H1 (cell line): ENCODE results near the gene MYO1F. TPM values are rescaled to one million over a fixed set of nuclear protein-coding genes. Genes with fewer than 3 reads are reported as not detected.

Experiments
- CTCF ChIA-PET: fragments of 300-600 bp; sonication (Branson Sonifier 250); formaldehyde crosslinking; loops from one replicate; lab custom pipeline; 2021; ENCODE audit not compliant: partially characterized antibody; lab: Charles Lee
- POLR2A ChIA-PET: fragments of 300-600 bp; sonication (Branson Sonifier 250); formaldehyde crosslinking; loops from one replicate; lab custom pipeline; 2021; ENCODE audit warnings: inconsistent platforms; ENCODE audit not compliant: partially characterized antibody; lab: Charles Lee
- DNase-seq, 2 experiments: peaks; one replicate each; pipeline versions ENCODE4 v3.0.0 to v3.0.0-alpha.2; 2010 to 2022; ENCODE audit warnings: low spot score in 2 of 2, low read depth in 1 of 2, mixed read lengths in 1 of 2
- FAIRE-seq: peaks from 2 replicates; lab custom pipeline; 2011; peaks lifted over from hg19 to GRCh38; lab: Jason Lieb, UNC
- H2AFZ ChIP-seq: 2 replicates; pipeline ENCODE4 v1.8.1; 2012; ENCODE audit warnings: low read length, inconsistent platforms
- H2AK5ac ChIP-seq: 2 replicates; pipeline ENCODE4 v1.6.1; 2013; ENCODE audit warnings: low read depth, low read length
- H2BK120ac ChIP-seq: replicated peaks from 2 replicates; pipeline ENCODE3; 2013; ENCODE audit warnings: low read depth, low read length, inconsistent platforms
- H2BK12ac ChIP-seq: 2 replicates; pipeline ENCODE4 v1.6.1; 2013; ENCODE audit warnings: low read depth, low read length
- H2BK15ac ChIP-seq: 2 replicates; pipeline ENCODE4 v1.6.1; 2013; ENCODE audit warnings: low read length
- H2BK20ac ChIP-seq: 2 replicates; pipeline ENCODE4 v1.6.1; 2013; ENCODE audit warnings: low read length
- H2BK5ac ChIP-seq: 2 replicates; pipeline ENCODE4 v1.6.1; 2013; ENCODE audit warnings: low read depth, low read length
- H3K14ac ChIP-seq: 2 replicates; pipeline ENCODE4 v1.6.1; 2013; ENCODE audit warnings: inconsistent platforms; ENCODE audit not compliant: insufficient read length
- H3K18ac ChIP-seq: 2 replicates; pipeline ENCODE4 v1.6.1; 2013; ENCODE audit warnings: low read length; ENCODE audit errors: extremely low read depth
- H3K23ac ChIP-seq: 2 replicates; pipeline ENCODE4 v1.6.1; 2013; ENCODE audit warnings: inconsistent platforms; ENCODE audit not compliant: insufficient read length
- H3K23me2 ChIP-seq: 2 replicates; pipeline ENCODE4 v1.6.1; 2013; ENCODE audit warnings: low read depth, low read length
- H3K27ac ChIP-seq: 2 replicates; pipeline ENCODE4 v1.6.1; 2011; ENCODE audit warnings: low read depth, low read length, inconsistent platforms
- H3K27me3 ChIP-seq, 4 experiments: replicated peaks in 1 of 4; 1 replicate in 1 of 4; 2 replicates in 3 of 4; pipeline versions ENCODE4 v1.6.1 to v1.8.1; 2011 to 2013; ENCODE audit warnings: low read length in 3 of 4, mild to moderate bottlenecking in 3 of 4, inconsistent platforms in 2 of 4, mixed read lengths in 2 of 4, moderate library complexity in 1 of 4; ENCODE audit not compliant: control insufficient read depth in 3 of 4, insufficient read depth in 3 of 4; ENCODE audit errors: extremely low read depth in 1 of 4
- H3K36me3 ChIP-seq, 4 experiments: 2 replicates each; pipeline versions ENCODE4 v1.6.1 to v1.8.1; 2011 to 2013; ENCODE audit warnings: mild to moderate bottlenecking in 4 of 4, low read length in 3 of 4, moderate library complexity in 2 of 4, control low read depth in 1 of 4, inconsistent platforms in 1 of 4; ENCODE audit not compliant: insufficient read depth in 4 of 4, control insufficient read depth in 2 of 4
- H3K4ac ChIP-seq: replicated peaks from 2 replicates; pipeline ENCODE3; 2013; ENCODE audit warnings: low read length, low read depth, mixed read lengths, inconsistent platforms; ENCODE audit not compliant: insufficient read length
- H3K4me1 ChIP-seq, 4 experiments: replicated peaks in 1 of 4; 1 replicate in 1 of 4; 2 replicates in 3 of 4; pipeline versions ENCODE4 v1.6.1 to v1.8.1; 2011 to 2013; ENCODE audit warnings: low read length in 3 of 4, inconsistent platforms in 2 of 4, mixed read lengths in 1 of 4; ENCODE audit not compliant: insufficient read depth in 4 of 4, control insufficient read depth in 3 of 4
- H3K4me2 ChIP-seq, 2 experiments: 2 replicates each; pipeline versions ENCODE4 v1.6.1 to v1.8.1; 2011 to 2013; ENCODE audit warnings: low read depth in 2 of 2, low read length in 2 of 2, control low read depth in 1 of 2, inconsistent platforms in 1 of 2, mild to moderate bottlenecking in 1 of 2; ENCODE audit not compliant: insufficient read depth in 1 of 2
- H3K4me3 ChIP-seq, 4 experiments: fragments of 200-600, 300-600 bp in 1 of 4; sonication (generic), shearing (Covaris generic), sonication (Bioruptor Twin) in 1 of 4; 2 replicates each; pipeline versions ENCODE4 v1.5.1 to v1.8.1; 2011 to 2016; ENCODE audit warnings: low read length in 4 of 4, low read depth in 3 of 4, control low read depth in 2 of 4, inconsistent platforms in 2 of 4, mild to moderate bottlenecking in 2 of 4, mixed read lengths in 1 of 4, moderate library complexity in 1 of 4; ENCODE audit not compliant: insufficient read depth in 2 of 4; ENCODE audit errors: extremely low read depth in 1 of 4
- H3K56ac ChIP-seq: replicated peaks from 2 replicates; pipeline ENCODE3; 2013; ENCODE audit warnings: low read depth, mild to moderate bottlenecking, mixed read lengths, low read length, inconsistent platforms; ENCODE audit not compliant: insufficient read length
- H3K79me1 ChIP-seq: 2 replicates; pipeline ENCODE4 v1.6.1; 2013; ENCODE audit warnings: low read depth, low read length, control low read depth
- H3K79me2 ChIP-seq, 2 experiments: 2 replicates each; pipeline versions ENCODE4 v1.6.1 to v1.8.1; 2012 to 2013; ENCODE audit warnings: low read length in 2 of 2, mild to moderate bottlenecking in 2 of 2, inconsistent platforms in 1 of 2; ENCODE audit not compliant: insufficient read depth in 2 of 2, control insufficient read depth in 1 of 2
- H3K9ac ChIP-seq, 4 experiments: replicated peaks in 1 of 4; 1 replicate in 1 of 4; 2 replicates in 3 of 4; pipeline versions ENCODE4 v1.6.1 to v1.8.1; 2011 to 2013; ENCODE audit warnings: low read depth in 3 of 4, low read length in 3 of 4, control low read depth in 2 of 4, mild to moderate bottlenecking in 2 of 4, moderate library complexity in 2 of 4, inconsistent platforms in 1 of 4; ENCODE audit errors: extremely low read depth in 1 of 4
- H3K9me3 ChIP-seq, 2 experiments: 2 replicates each; pipeline versions ENCODE4 v1.6.1 to v1.8.1; 2012 to 2013; ENCODE audit warnings: mild to moderate bottlenecking in 2 of 2, moderate library complexity in 2 of 2, control low read depth in 1 of 2, inconsistent platforms in 1 of 2, low read depth in 1 of 2, low read length in 1 of 2, mixed read lengths in 1 of 2; ENCODE audit not compliant: insufficient read depth in 2 of 2
- H4K20me1 ChIP-seq, 2 experiments: replicated peaks in 1 of 2; 2 replicates each; pipeline versions ENCODE3 to v1.8.1; 2011 to 2013; ENCODE audit warnings: inconsistent platforms in 2 of 2, low read length in 2 of 2, mild to moderate bottlenecking in 1 of 2; ENCODE audit not compliant: insufficient read depth in 2 of 2, control insufficient read depth in 1 of 2
- H4K5ac ChIP-seq: 2 replicates; pipeline ENCODE4 v1.6.1; 2013; ENCODE audit warnings: low read length, low read depth, mixed read lengths, inconsistent platforms; ENCODE audit not compliant: insufficient read length
- H4K8ac ChIP-seq: 2 replicates; pipeline ENCODE4 v1.8.0; 2013; ENCODE audit warnings: mild to moderate bottlenecking, moderate library complexity, low read length, inconsistent platforms; ENCODE audit not compliant: insufficient read depth; ENCODE audit errors: extremely low read depth
- H4K91ac ChIP-seq: replicated peaks from 2 replicates; pipeline ENCODE3; 2013; ENCODE audit warnings: low read length, mixed read lengths, inconsistent platforms; ENCODE audit not compliant: insufficient read length
- CBX8 ChIP-seq: fragments of 300-800, 300-1000 bp; sonication (generic); IDR thresholded peaks from 2 replicates; pipeline ENCODE4 v1.7.1; 2016; ENCODE audit warnings: low read depth, low read length, borderline replicate concordance
- CREB1 ChIP-seq: IDR thresholded peaks from 2 replicates; pipeline ENCODE4 v1.6.1; 2012; ENCODE audit warnings: inconsistent platforms
- EGR1 ChIP-seq: IDR thresholded peaks from 2 replicates; pipeline ENCODE4 v1.6.1; 2011; ENCODE audit warnings: low read depth, low read length, borderline replicate concordance
- FOSL1 ChIP-seq: IDR thresholded peaks from 2 replicates; pipeline ENCODE4 v1.6.1; 2011; ENCODE audit warnings: mild to moderate bottlenecking, low read depth, low read length, moderate library complexity; ENCODE audit not compliant: insufficient read depth
- HDAC6 ChIP-seq: IDR thresholded peaks from one replicate; pipeline ENCODE4 v1.7.1; 2012; ENCODE audit warnings: low read depth, mild to moderate bottlenecking, inconsistent platforms, low read length, moderate library complexity
- KDM4A ChIP-seq: IDR thresholded peaks from one replicate; pipeline ENCODE4 v1.7.1; 2012; ENCODE audit warnings: low read depth, mild to moderate bottlenecking, moderate library complexity, low read length, inconsistent platforms; ENCODE audit not compliant: severe bottlenecking
- POLR2A ChIP-seq, 2 experiments: IDR thresholded peaks; 1 replicate in 1 of 2; 2 replicates in 1 of 2; pipeline ENCODE4 v1.6.1; 2011; ENCODE audit warnings: low read depth in 2 of 2, low read length in 2 of 2, mild to moderate bottlenecking in 2 of 2; ENCODE audit errors: control extremely low read depth in 1 of 2
- RAD21 ChIP-seq, 2 experiments: IDR thresholded peaks in 1 of 2; conservative IDR thresholded peaks in 1 of 2; 2 replicates each; pipeline ENCODE4 v1.6.1; 2011; ENCODE audit warnings: low read depth in 2 of 2, low read length in 2 of 2, improper control_type of control experiment in 1 of 2, inconsistent platforms in 1 of 2, mild to moderate bottlenecking in 1 of 2, moderate library complexity in 1 of 2
- RXRA ChIP-seq: IDR thresholded peaks from 2 replicates; pipeline ENCODE4 v1.6.1; 2011; ENCODE audit warnings: low read depth, mild to moderate bottlenecking, low read length, moderate library complexity; ENCODE audit not compliant: insufficient read depth
- SAP30 ChIP-seq: fragments of 300-600 bp; sonication (generic); IDR thresholded peaks from 2 replicates; pipeline ENCODE4 v1.7.1; 2012; ENCODE audit warnings: low read length, moderate library complexity, mild to moderate bottlenecking, inconsistent platforms; ENCODE audit not compliant: insufficient read depth, insufficient replicate concordance
- SIX5 ChIP-seq: IDR thresholded peaks from 2 replicates; pipeline ENCODE4 v1.6.1; 2011; ENCODE audit warnings: mild to moderate bottlenecking, low read depth, low read length
- SRF ChIP-seq: IDR thresholded peaks from 2 replicates; pipeline ENCODE4 v1.6.1; 2011; ENCODE audit warnings: mild to moderate bottlenecking, low read depth, low read length, moderate library complexity
- WGBS, 2 experiments: shearing (Covaris generic) in 1 of 2; methylation state at CpG; one replicate each; pipeline versions ENCODE4 v1.1.6 to v1.1.7; 2013 to 2015; ENCODE audit warnings: low lambda C conversion rate in 2 of 2, mixed read lengths in 2 of 2, inconsistent platforms in 1 of 2, low coverage in 1 of 2, missing lambda C conversion rate in 1 of 2; ENCODE audit not compliant: insufficient replicate concordance in 2 of 2, insufficient coverage in 1 of 2, insufficient read length in 1 of 2; ENCODE audit errors: extremely low coverage in 1 of 2, missing lambda C conversion rate in 1 of 2; 5-methylcytosine and 5-hydroxymethylcytosine counted together
- polyA plus RNA-seq, 7 experiments: library from polyadenylated mRNA; depleted of rRNA in 3 of 7; stranded (reverse) in 5 of 7; unstranded in 2 of 7; fragments of >200 nt in 5 of 7; fragments of 200-250 nt in 2 of 7; gene quantifications; 1 replicate in 5 of 7; 2 replicates in 1 of 7; 4 replicates in 1 of 7; pipeline versions ENCODE4 v1.2.1 to v1.2.3, GENCODE V29; 2011 to 2013; ENCODE audit warnings: missing spikeins in 2 of 7, mixed read lengths in 2 of 7
- total RNA-seq: library from RNA; stranded (reverse); fragmentation: NEBNext Ultra II Directional; extraction: Animal tissue kit (Norgen Biotek cat#: 25700); gene quantifications from 2 replicates; pipeline ENCODE4 v1.2.1, GENCODE V29; 2021

MYO1F gene
- total and polyA plus RNA-seq, 2 of the 8 experiments (the other 6 are each of a cell fraction or from before 2014, with no cell fraction given), result 1.4 to 4.6 TPM

GRCh38 chr19:8484331-8484894, 92.8 kb downstream of the MYO1F start:
- Histone ChIP-seq H3K23ac (no peak overlapping the region), H2BK5ac (no peak overlapping the region), H4K5ac (no peak overlapping the region), H2AFZ (no peak overlapping the region), H3K27me3 (no peaks in the 10 kb centered on the region), H3K79me2 (peaks cover 0 to 47% of the 10 kb centered on the region in 2 experiments; a peak in 2 of 4 replicates), H2BK20ac (no peak overlapping the region), H3K4ac (no peak overlapping the region), H3K14ac (no peak overlapping the region), H3K27ac (no peak overlapping the region), H2BK12ac (no peak overlapping the region), H3K36me3 (peaks cover 33 to 75% (median 54%) of the 10 kb centered on the region in 4 experiments), H3K79me1 (peaks cover 20% of the 10 kb centered on the region), H3K9ac (no peak overlapping the region), H3K18ac (no peak overlapping the region), H3K4me3 (no peak overlapping the region), H4K8ac (no peak overlapping the region), H2AK5ac (no peak overlapping the region), H4K91ac (no peak overlapping the region), H3K9me3 (no peaks in the 10 kb centered on the region), H3K23me2 (no peaks in the 10 kb centered on the region; the same call in 1 of the 2 replicates), H3K4me1 (no peaks in the 10 kb centered on the region; a peak in 1 of 7 replicates), H2BK120ac (no peak overlapping the region), H4K20me1 (peaks cover 22 to 49% of the 10 kb centered on the region in 2 experiments), H2BK15ac (no peak overlapping the region), H3K56ac (no peak overlapping the region), H3K4me2 (no peak overlapping the region)
- FAIRE-seq (no peak), DNase-seq (no peak)
- CTCF ChIA-PET, result interaction anchor here (0.6 to 2.5 kb wide), 5 partner anchors 8 to 96 kb away, joined by 3 to 9 read pairs (median 4); no protein-coding TSS in a partner anchor
- POLR2A ChIA-PET, result interaction anchor here (2.2 to 2.7 kb wide), 2 partner anchors 22 to 38 kb away, joined by 5 to 11 read pairs; no protein-coding TSS in a partner anchor
- WGBS, 2 experiments, result 95% methylated on average over 17 of the region's 18 CpGs; no CpG with 5 or more reads in 1 of the 2 experiments
- no peak for TF ChIP-seq KDM4A
- no peak for TF ChIP-seq RAD21 (IDR thresholded peaks at IDR 0.05 in 1 of 2, conservative IDR thresholded peaks at IDR 0.05 in 1 of 2; ENCODE audit: low read depth in 2 of 2, low read length in 2 of 2)
- no peak for TF ChIP-seq FOSL1
- TF ChIP-seq SRF, result no peak
- no peak for TF ChIP-seq POLR2A (IDR thresholded peaks at IDR 0.05; ENCODE audit: control extremely low read depth in 1 of 2, low read depth in 2 of 2, low read length in 2 of 2)
- TF ChIP-seq RXRA, result no peak
- no peak for TF ChIP-seq CBX8
- TF ChIP-seq SIX5, result no peak
- TF ChIP-seq HDAC6, result no peak
- no peak for TF ChIP-seq CREB1
- no peak for TF ChIP-seq SAP30
- TF ChIP-seq EGR1, result no peak
